Jurkat, Clone E6-1 (cell line): ENCODE measurements around the gene CENPP.
A peak's percentile ranks its signal among the peaks of the same experiment; 100 is the strongest.

ENCODE experiments used
- DNase-seq: peaks from one replicate; pipeline ENCODE4 v3.0.0-alpha.2; 2011; ENCODE audit warnings: low read depth, low spot score
- H3K4me3 ChIP-seq: 2 replicates; pipeline ENCODE4 v1.5.1; 2011; ENCODE audit warnings: mild to moderate bottlenecking, low read length, control low read depth, moderate library complexity

CENPP gene

DNA sequence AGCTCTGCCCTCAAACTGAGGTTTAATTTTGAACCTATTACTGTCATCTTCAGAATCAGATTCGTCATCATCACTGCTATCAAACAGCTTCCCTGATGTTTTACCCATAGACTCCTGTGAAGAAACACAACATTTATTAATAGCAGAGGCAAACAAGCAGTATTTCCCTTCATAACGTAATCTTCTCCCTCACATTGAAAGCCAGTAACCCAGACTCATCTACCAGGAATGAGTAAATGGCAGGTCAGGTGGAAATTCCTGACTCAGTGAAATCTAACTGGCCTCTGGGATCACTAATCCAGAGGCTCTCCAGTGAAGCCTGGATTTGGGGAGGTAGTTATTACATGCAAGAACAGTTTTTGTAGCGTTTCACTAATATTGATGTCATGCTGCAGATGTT is 15.2 kb upstream of the CENPP start:
- DNase-seq = no peak
- no peak overlapping the region for H3K4me3 ChIP-seq

DNA sequence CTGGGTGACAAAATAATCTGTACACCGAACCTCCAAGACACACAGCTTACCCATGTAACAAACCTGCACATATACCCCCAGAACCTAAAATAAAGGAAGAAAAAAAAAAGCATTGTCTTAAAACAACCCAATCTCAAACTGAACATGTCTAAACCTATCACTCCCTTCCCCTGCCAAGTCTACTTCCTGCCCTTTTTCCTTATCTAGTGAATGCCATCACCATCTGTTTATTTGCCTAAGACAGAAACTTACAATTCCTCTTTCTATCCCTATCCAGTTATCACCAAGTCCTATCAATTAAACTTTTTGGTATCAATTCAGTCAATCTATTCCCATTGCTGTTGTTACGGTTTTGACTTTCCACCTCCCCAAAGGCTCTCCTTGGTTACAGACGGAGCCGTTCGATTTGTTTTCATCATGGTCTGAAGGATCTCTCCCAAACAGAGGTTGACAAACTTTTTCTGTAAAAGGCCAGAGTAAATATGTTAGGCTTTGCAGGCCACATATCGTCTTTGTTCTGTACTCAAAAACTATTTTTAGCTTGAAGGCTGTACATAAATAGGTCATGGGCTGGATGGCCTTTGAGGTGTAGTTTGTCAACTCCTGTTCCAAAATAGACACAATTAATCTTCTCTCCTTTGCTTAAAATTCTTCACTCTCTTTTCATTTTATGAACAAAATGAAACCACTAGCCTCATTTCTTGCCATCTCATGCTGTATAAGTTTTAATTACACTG is 12.7 kb upstream of the CENPP start:
- DNase-seq = no peak
- H3K4me3 ChIP-seq = no peak overlapping the region

DNA sequence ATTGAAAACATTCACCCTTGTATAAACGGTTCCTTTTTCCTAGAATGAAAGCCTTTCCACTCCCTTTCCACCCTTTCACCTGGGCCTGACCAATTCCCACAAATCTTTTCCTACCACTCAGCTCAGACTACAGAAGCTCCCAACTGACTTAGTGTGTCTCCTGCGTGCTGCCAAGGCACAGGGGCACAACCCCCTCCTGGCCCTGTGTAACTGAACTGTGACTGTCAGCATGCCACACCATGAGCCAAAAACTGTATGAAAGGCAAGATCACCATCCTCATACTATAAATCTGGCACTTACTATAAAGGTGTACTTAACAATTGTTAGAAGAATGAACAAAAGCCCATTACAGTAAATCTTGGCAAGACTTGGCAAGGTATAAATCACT is 12.1 kb upstream of the CENPP start:
- no peak overlapping the region for H3K4me3 ChIP-seq
- DNase-seq = no peak

DNA sequence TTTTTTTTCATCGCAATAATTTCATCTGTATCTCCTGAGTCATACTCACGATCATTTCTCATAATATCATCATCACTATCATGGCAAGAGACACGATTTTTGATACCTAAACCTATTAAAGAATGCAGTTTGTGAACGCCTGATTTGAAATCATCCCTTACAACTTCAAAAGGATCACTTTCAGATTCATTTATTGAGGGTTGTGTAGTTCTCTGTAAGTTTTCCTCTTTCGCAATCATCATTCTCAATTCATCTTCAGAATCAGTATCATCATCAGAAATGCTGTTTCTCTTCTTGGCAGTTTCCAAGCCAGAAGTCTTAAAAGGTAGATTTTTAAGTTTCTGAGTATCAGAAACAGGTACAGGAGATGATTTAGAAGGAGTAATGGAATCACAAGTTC is 10.3 kb upstream of the CENPP start:
- DNase-seq = no peak
- H3K4me3 ChIP-seq = no peak overlapping the region

DNA sequence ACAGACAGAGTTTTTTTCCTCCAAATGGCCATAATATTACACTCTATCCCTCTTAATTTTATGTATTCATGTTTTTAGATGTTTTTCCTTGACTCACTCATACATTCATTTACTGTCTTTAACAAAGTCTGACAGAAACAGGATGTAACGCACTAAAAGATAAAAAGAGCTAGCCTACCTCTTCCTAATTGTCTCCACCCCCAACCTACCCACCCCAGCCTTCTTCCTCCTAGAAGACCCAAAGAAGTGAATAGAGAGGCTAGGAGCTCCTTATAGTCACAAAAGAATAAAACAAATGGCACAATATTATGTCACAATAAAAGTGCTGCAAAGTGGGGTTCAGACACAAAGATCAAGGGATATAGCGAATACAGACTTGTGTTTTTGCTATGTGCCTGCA is 1.3 kb upstream of the CENPP start:
- peak overlapping the region; percentile 69 for H3K4me3 ChIP-seq
- DNase-seq = no peak

DNA sequence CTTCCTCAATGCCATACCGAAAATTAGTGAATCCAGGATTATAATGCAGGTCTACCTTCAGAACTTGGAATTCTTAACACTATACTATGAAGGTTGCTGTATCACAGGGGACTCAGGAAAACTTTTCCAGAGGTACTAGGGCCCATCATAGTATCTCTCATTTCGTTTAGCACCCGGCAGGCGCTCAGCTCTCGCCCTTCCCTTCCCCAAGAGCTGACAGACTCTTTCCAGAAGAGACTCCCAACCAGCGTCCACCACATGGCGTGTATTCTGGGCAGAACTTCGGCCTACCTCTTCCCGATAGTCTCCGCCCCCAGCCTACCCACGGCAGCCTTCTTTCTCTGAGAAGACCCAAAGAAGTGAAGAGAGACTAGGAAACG is 874 bp upstream of the CENPP start:
- peak overlapping the region; percentile 69 for H3K4me3 ChIP-seq
- DNase-seq = no peak

DNA sequence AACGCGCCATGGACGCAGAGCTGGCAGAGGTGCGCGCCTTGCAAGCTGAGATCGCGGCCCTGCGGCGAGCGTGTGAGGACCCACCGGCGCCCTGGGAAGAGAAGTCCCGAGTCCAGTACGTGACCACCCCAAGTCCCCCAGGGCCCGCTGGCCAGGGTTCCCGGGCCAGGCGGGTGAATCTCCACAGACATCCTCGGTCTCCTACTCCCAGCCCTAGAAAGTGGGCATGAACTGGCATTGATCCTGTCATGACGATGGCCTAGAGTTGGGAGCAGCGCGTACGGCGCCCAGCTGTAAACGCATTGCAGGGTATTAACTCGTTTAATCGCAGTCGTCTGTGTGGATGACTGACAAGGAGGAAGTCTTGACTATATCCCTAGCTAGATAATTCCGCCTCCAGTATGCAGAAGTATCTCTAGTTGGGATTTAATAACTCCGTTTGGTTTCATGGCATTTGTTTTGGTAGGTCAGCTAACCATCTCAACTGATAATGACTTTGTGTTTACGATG is 293 bp downstream of the CENPP start:
- DNase-seq = no peak
- peak overlapping the region; percentile 69 for H3K4me3 ChIP-seq

DNA sequence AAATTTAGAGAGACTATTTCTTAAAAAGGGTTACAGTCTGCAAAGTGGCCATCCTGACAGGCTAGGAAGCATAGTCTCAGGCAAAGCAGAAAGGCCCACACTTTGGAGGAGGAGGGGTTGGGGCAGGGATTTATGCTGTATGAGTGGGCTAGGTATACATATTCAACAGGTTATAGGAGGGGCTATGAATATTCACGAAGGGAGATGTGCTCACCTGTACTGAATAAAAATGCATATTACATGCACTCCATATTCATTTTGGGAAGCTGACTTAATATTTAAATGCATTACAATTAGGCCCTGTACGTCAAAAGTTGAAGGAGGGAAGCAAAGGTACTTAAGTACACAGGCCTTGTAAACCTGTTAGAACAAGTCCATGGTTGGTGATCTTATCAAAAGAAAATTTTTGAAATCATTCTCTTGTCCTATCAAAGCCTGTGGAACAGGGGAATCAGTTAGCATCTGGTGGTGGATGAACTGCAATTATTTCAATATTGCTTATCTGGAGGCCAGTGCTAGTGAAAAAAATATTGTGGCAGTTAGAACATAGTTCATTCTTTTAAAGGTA is 1.6 kb downstream of the CENPP start:
- H3K4me3 ChIP-seq = peak overlapping the region; percentile 69
- DNase-seq = no peak

DNA sequence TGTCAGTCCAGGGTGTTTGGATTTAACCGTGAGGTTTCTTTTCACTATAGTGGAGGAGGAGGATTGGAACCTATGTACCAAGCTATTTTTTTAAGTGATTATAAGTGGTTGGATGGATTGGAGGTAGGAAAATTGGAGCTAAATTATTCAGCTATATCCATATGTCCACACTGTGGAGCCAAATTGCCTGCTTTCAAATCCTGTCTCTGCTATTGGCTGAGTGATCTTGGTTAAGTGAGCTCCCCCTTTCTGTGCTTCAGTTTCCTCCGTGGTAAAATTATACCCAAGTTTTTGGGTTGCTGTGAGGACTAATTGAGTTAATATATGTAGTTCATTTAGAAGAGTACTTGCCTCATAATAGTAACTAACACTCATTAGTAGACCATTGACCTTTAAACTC is 2.5 kb downstream of the CENPP start:
- no peak overlapping the region for H3K4me3 ChIP-seq
- DNase-seq = peak; percentile 35

DNA sequence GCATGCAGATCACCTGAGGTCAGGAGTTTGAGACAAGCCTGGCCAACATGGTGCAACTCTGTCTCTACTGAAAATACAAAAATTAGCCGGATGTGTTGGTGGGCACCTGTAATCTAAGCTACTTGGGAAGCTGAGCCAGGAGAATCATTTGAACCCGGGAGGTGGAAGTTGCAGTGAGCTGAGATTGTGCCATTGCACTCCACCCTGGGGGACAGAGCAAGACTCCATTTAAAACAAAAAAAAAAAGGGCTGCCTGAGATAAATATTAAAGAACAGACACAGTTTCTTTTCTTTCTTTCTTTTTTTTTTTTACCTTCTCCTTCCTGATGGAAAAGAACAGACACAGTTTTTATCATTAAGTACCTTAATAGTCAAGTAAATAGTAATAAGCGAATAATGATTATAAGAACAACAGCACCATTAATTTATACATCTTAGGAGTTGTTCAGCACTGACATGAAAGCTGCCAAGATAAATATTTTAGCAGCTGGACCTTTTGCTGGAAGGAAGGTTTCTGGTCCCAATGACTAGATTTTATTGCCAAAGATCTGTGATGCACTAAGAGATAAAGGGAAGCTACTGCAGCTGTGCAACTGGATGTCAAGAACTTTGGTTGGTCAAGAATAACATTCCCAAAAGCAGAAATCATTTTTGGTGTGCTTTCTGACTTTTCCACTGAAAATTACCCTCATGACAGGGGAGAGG is 7.0 kb downstream of the CENPP start:
- DNase-seq = no peak
- no peak overlapping the region for H3K4me3 ChIP-seq

DNA sequence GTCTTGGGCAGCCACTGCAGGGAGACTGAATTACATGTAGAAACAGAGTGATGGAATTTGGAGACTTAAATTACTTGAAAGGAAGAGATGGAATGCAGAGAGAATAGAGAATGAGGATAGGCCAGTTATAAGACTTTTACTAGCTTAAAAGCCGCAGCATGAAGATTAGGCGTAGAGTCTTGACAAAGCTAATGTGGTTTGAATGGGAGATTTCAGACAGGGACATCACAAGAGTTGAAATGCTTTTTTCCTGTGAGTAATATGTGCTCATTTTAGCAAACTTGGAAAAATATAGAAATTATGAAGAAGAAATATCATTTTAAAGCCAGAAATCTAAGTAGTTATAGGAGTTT is 7.5 kb downstream of the CENPP start:
- H3K4me3 ChIP-seq = no peak overlapping the region
- no peak for DNase-seq

DNA sequence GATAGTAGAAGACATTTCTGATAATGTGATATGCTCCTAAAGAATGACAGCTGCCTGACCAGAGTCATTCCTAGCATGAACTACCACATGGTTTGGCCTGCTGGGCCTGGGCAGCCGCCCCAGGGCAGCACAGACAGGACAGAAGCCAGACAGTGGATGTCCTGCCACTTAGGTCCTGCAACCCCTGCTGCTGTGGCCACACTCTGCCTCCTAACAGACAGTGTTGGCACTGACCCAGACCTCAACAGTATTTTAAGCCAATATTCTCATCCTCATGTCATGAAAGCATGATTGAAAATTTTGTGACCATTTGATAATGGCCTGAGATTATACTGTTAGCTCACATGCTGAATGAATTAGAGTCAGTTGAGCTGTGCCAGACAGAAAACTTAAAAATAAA is 15.8 kb downstream of the CENPP start:
- H3K4me3 ChIP-seq = no peak overlapping the region
- DNase-seq = no peak

DNA sequence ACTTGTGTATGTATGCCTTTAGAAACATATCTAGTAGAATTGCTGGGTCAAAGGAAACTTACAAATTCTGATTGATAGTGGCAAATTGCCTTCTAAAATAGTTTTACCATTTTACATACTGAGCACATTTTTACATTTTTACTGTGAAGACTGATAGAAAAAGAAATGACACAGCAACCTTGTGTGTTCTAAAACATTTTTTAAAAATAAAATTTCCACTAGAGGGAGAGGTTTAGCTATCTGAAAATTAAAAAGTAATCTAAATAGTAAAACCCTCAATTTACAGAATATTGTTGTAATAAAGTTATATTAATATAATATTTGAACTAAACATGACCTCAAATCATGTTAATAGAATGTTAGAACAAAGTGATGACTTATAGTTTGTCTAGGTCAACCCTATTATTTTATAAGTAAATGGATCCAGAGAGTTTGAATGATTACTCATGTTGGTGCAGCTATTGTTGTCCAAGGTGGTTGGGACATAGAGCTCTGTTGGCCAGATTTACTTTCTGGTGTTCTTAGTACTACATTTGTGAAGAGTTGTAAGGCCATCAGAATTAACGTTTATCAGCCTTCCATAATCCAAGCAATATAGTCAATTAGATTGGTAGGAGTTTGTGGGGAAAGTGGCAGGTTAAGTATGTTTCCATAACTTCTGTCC is 17.2 kb downstream of the CENPP start:
- no peak overlapping the region for H3K4me3 ChIP-seq
- DNase-seq = no peak

DNA sequence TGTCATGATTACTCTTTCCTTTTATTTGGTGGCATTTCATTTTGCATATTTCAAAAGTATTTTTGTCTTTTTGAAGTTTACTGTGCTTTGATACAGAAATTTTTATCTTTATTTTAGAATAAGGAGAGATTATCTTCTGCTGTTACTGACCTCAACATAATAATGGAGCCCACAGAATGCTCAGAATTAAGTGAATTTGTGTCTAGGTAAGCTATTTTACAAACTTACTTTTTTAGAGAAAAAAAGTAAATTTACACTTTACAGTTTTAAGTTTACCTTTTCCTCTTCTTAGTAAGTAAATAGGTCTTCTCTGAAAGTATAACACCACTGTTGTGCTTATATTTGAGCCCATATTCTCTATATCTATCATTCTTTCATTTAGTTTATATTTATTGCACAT is 19.8 kb downstream of the CENPP start:
- H3K4me3 ChIP-seq = no peak overlapping the region
- DNase-seq = no peak

DNA sequence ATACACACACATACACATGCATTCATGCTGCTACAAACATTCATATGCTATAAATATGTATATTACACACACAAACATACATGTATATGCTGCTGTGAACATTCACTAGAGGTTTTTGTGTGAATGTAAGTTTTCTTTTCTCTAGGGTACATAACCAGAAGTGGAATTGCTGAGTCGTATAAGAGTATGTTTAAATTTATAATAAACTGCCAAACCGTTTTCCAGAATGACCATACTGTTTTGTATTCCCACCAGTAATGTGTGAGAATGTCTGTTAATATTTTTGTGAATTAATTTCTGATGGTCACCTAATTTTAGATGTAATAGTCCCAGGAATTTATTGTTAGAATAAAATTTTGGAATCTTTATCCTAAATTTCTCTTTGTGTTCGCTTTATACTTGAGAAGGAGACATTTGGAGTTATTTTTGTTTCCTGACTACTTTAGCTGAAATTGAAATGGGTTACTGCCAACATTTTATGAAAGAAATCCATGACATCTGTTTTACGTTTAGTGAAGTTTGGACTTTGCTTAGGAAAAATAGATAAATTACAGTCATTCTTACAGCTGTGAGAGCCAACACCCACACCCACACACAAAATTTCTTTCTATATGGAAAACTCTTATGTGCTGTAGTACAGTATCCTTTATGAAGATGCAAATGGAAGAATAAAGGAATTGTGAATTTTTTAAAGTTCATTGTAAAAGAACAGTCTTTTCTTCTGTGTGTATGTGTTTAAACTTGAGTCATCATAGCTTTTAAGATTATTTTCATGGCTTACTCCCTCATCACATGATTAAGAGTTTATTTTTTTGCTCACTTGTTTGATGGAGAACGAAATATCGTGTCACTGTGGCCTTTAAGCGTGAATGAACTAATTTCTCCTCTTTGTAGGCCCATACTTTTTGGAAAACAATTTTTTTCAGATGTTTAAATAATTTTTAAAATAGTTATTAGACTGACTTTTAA is 24.3 kb downstream of the CENPP start:
- H3K4me3 ChIP-seq = no peak overlapping the region
- no peak for DNase-seq

DNA sequence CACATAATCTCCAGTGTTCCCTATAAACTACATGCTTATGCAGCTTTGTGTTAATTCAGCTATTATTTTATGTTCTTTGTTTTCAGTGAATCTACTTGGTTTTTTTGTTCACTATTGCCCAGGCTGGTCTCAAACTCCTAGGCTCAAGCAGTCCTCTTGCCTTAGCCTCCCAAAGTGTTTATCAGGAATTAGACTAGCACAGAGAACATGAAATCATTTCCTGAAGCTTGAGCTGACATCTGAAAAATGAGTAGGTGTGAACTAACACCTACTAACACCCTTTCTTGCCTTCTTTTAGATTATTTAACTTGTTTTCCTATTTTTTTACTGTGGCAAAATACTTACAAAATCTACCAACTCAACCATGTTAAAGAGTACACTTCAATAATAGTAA is 25.0 kb downstream of the CENPP start:
- DNase-seq = no peak
- no peak overlapping the region for H3K4me3 ChIP-seq

DNA sequence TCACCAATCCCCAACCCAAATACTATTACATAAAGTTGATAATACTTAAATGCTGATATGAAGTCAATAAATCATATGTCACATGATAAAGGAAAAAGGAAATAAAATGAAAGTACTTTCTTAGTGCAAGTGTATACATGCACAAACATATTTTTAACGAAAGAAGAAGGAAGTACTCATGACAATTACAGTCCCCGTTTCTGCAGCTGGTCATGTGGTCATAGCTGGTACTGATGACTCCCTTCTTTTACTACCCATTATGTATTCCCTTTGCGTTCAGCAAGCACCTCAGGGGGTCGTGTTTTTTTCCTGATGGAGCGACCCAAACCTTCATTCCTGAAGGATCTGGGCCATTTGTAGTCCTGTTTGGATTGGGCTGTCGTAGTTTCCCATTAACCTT is 27.3 kb downstream of the CENPP start:
- no peak overlapping the region for H3K4me3 ChIP-seq
- no peak for DNase-seq

DNA sequence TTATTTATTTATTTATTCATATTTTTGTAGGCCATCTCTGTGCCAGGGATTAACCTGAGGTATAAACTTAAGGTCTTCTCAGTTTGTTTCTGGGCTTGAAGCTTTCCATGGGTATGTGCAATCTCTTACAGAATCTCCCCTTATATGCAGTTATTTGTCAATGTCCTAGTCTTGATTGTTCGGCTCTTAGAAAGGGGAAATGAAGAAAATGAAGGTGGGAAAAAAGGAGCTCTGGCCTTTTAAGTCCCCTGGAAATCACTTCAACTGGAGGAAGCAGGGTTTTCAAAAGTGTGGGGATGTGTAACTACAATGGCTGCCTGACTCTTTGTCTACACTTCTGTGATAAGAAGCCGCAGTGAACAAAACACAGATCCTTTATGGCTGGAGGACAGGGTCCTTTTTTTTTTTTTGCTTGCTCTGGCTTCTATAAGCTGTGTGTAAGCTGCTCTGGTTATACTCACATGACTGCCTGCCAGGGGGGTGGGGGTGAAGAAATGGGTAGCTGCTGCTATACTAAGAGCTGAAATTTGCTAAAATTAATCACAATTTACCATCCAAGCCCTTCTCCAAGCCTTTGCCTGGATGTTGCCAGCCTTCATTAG is 33.7 kb downstream of the CENPP start:
- no peak overlapping the region for H3K4me3 ChIP-seq
- DNase-seq = peak; percentile 35

DNA sequence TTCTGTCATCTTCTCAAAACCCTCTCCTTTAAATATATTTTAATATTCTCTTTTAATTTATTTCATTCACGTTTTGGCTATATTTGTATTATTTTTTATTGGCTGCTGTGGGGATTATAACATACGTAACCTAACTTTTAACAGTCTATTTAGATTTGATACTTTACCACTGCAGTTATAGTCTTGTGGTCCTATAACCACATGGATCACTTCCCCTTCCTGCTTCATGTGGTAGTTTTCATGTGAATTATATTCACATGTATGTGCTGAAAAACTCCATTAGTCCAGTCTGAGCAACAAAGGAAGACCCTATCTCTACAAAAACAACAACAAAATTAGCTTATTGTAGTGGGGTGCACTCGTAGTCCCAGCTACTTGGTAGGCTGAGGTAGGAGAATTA is 34.3 kb downstream of the CENPP start:
- DNase-seq = peak; percentile 60
- no peak overlapping the region for H3K4me3 ChIP-seq
